Raji (cell line): ENCODE measurements around the gene PHC3.
A peak's percentile ranks its signal among the peaks of the same experiment; 100 is the strongest.

Experiments
- POLR2A ChIP-seq: IDR thresholded peaks from 2 replicates; pipeline ENCODE4 v1.6.1; 2011; ENCODE audit warnings: low read depth, low read length, control low read depth; ENCODE audit not compliant: insufficient read depth

Gene PHC3

DNA sequence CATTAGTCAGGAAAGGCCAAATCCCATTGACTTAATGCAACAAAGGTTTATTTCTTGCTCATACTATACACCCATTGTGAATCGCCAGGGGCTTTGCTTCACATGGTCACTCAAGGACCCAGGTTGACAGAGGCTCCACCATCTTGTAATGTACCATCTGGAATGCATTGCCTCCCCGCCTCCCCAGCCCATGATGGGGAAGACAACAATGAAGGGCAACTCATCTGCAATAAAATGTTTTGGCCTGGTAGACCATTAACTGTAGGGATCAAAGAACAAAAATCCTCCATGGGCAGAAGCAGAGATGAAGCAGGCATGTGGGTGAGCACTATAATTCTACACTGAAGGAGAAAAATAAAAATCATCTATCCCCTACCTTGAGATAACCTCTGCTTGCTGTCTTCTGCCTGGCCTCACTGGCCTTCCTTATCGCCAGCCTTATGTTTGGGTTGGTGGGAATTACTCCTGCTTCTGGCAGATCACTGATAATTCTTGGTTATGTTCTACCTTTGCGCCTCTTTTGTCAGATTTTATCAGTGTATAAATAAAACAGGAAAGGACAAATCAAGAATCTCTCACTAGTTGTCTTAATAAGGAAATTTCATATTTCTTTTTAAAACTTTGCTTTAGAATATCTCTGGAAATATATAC lies 106.0 kb downstream of the PHC3 start:
- TF ChIP-seq POLR2A = no peak

DNA sequence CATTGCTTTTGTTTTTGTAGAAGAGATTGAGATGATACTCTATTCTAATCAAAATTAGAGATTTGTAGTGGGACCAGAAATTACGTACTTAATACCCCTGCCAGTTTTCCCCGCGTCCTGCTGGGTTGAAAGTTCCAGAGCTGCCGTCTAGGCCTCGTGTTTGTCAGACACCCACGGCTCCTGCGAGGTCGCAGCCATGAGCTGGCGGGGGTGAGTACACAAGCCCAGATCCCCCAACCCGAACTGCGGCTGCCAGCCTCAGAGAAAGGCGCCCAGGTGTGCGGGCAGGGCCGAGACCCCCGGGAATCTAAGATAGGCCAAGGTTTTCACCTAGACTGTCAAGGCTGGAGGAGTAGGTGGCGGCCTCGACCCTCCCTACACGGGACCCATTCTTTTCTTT lies 117.4 kb downstream of the PHC3 start:
- TF ChIP-seq POLR2A = no peak

DNA sequence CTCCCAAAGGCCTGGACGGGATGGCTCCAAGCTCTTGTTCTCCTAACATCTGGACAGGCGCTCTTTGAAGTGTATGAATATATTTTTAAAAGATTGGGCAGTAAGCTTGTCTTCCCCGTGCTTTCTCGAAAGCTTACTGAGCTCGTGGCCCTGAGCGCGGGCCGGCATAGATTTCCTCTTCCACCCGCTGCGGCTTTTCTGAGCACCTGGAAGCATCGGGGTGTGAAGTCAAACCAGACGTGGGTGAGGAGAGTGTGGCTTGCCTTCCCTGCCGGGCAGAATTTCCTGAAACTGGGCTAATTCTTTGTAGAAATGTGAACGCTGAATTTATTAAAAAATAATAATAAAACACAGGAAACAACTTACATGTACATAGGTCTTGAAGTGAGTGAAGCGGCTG lies 117.8 kb downstream of the PHC3 start:
- no peak for TF ChIP-seq POLR2A

GRCh38 chr3:170062769-170063168 lies 118.8 kb downstream of the PHC3 start:
- no peak for TF ChIP-seq POLR2A

GRCh38 chr3:170062068-170062467 lies 119.5 kb downstream of the PHC3 start:
- no peak for TF ChIP-seq POLR2A

GRCh38 chr3:170059447-170059846 lies 122.1 kb downstream of the PHC3 start:
- TF ChIP-seq POLR2A = no peak

- no peak for TF ChIP-seq POLR2A
Observed at GRCh38 chr3:170058127-170058526, 123.4 kb downstream of the PHC3 start.

DNA sequence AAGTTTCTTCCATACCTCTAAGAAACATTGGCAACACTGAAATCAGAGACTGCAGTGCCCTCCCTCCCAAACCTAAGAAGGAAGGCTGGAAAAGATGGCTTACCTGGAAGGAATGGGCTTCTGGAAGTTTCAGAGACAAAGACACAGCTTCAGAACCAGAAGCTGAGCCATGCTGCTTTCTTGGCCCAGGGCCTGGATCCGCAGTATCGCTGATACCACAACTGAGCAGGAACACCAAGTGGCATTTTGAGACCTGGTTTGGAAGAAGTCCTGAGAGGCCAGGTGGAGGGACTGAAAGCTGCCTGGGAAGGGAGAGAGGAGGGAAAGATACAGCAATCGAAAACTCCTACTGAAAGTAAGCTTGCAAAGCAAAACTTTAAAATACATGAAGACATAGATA lies 124.0 kb downstream of the PHC3 start:
- no peak for TF ChIP-seq POLR2A

GRCh38 chr3:170056710-170057454 lies 124.7 kb downstream of the PHC3 start:
- TF ChIP-seq POLR2A = peak; percentile 32; the same call in 1 of the 2 replicates

DNA sequence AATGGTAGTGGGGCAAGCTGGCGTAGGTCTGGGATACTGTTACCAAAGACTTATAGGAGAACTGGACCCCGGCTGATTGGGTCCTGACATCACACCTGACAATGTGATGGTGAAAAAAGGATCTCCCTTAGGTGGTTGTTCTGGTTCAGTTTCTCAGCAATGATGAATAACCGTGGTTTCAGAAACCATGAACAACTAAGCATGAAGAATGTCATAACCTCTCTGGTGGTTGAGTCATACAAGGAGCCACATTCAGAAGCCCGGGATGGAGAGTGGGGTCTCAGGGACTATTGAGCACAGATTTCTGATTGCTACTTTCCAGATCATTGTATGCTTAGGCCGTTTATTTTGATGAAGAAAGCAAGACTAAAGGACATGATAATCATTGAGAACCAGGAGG lies 126.3 kb downstream of the PHC3 start:
- peak; percentile 48; the same call in 1 of the 2 replicates for TF ChIP-seq POLR2A

GRCh38 chr3:170054204-170054603 lies 127.3 kb downstream of the PHC3 start:
- TF ChIP-seq POLR2A = no peak

DNA sequence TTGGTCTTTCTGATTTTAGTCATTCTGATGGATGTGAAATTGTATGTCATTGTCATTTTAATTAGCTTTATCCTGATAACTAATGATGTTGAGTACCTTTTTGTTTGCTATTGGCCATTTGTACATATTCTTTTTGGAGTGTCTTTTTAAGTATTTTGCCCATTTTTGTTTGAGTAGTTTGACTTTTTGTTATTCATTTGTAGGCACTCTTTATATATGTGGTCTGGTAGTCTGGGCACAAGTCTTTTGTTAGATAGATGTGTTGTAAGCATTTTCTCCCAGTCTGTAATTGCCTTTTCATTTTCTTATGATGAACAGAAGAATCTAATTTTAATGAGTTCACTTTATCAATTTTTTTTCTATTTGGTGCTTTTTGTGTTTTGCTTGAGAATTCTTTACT lies 129.1 kb downstream of the PHC3 start:
- no peak for TF ChIP-seq POLR2A

GRCh38 chr3:170050753-170051152 lies 130.8 kb downstream of the PHC3 start:
- TF ChIP-seq POLR2A = no peak

GRCh38 chr3:170049146-170050000 lies 132.2 kb downstream of the PHC3 start:
- TF ChIP-seq POLR2A = no peak

- no peak for TF ChIP-seq POLR2A
Observed at GRCh38 chr3:170047133-170047404, 134.5 kb downstream of the PHC3 start.
